H9 (cell line): ENCODE results near the gene RCHY1. TPM values are rescaled to one million over a fixed set of nuclear protein-coding genes. Genes with fewer than 3 reads are reported as not detected.
"Not testable (repeated sequence)": the region's sequence is repeated elsewhere in the genome, so short reads cannot be mapped to it uniquely, and the experiment has no call there.

Source experiments
- DNase-seq: peaks from one replicate; pipeline ENCODE4 v3.0.0-alpha.2; 2017
- H2AFZ ChIP-seq: one replicate; pipeline ENCODE4 v1.6.1; 2013; ENCODE audit warnings: mild to moderate bottlenecking, low read length, control low read depth, moderate library complexity
- H2AK5ac ChIP-seq: 2 replicates; pipeline ENCODE4 v1.6.1; 2013; ENCODE audit warnings: low read length, control low read depth, mixed read lengths; ENCODE audit not compliant: insufficient read length
- H2BK120ac ChIP-seq: one replicate; pipeline ENCODE4 v1.6.1; 2013; ENCODE audit warnings: low read depth, mild to moderate bottlenecking, low read length, control low read depth, inconsistent platforms; ENCODE audit not compliant: poor library complexity, severe bottlenecking
- H2BK12ac ChIP-seq: 2 replicates; pipeline ENCODE4 v1.6.1; 2013; ENCODE audit warnings: low read length, control low read depth, mixed read lengths, low read depth; ENCODE audit not compliant: insufficient read length
- H2BK15ac ChIP-seq: 2 replicates; pipeline ENCODE4 v1.6.1; 2013; ENCODE audit warnings: low read depth, low read length, control low read depth
- H2BK20ac ChIP-seq: one replicate; pipeline ENCODE4 v1.6.1; 2013; ENCODE audit warnings: low read depth, mild to moderate bottlenecking, low read length, control low read depth, inconsistent platforms; ENCODE audit not compliant: poor library complexity, severe bottlenecking
- H2BK5ac ChIP-seq: 2 replicates; pipeline ENCODE4 v1.6.1; 2013; ENCODE audit warnings: low read length, control low read depth, mixed read lengths; ENCODE audit not compliant: insufficient read length
- H3K14ac ChIP-seq: 2 replicates; pipeline ENCODE4 v1.6.1; 2013; ENCODE audit warnings: low read length, control low read depth; ENCODE audit not compliant: insufficient read depth
- H3K18ac ChIP-seq: 2 replicates; pipeline ENCODE4 v1.6.1; 2013; ENCODE audit warnings: low read depth, mild to moderate bottlenecking, mixed read lengths, low read length, control low read depth; ENCODE audit not compliant: insufficient read length
- H3K23ac ChIP-seq: 2 replicates; pipeline ENCODE4 v1.6.1; 2013; ENCODE audit warnings: low read length, control low read depth, mixed read lengths, low read depth; ENCODE audit not compliant: insufficient read length
- H3K23me2 ChIP-seq: 2 replicates; pipeline ENCODE4 v1.6.1; 2013; ENCODE audit warnings: low read depth, mild to moderate bottlenecking, mixed read lengths, low read length, control low read depth; ENCODE audit not compliant: insufficient read length, poor library complexity, severe bottlenecking
- H3K27ac ChIP-seq: 2 replicates; pipeline ENCODE4 v1.5.1; 2013; ENCODE audit warnings: low read length, control low read depth, mixed read lengths, low read depth; ENCODE audit not compliant: insufficient read length
- H3K27me3 ChIP-seq: 2 replicates; pipeline ENCODE4 v1.6.1; 2013; ENCODE audit warnings: low read length, control low read depth, inconsistent platforms; ENCODE audit not compliant: insufficient read depth
- H3K4ac ChIP-seq: 2 replicates; pipeline ENCODE4 v1.6.1; 2013; ENCODE audit warnings: low read depth, mild to moderate bottlenecking, control low read depth, inconsistent platforms, low read length, moderate library complexity
- H3K4me1 ChIP-seq: 2 replicates; pipeline ENCODE4 v1.6.1; 2013; ENCODE audit warnings: low read length, control low read depth, inconsistent platforms; ENCODE audit not compliant: insufficient read depth
- H3K4me2 ChIP-seq: 2 replicates; pipeline ENCODE4 v1.6.1; 2013; ENCODE audit warnings: low read length, control low read depth, mixed read lengths; ENCODE audit not compliant: insufficient read length, insufficient read depth
- H3K56ac ChIP-seq: 2 replicates; pipeline ENCODE4 v1.6.1; 2013; ENCODE audit warnings: low read depth, mild to moderate bottlenecking, mixed read lengths, low read length, control low read depth; ENCODE audit not compliant: insufficient read length
- H3K79me1 ChIP-seq: 2 replicates; pipeline ENCODE4 v1.6.1; 2013; ENCODE audit warnings: low read depth, mild to moderate bottlenecking, moderate library complexity, low read length, control low read depth, inconsistent platforms; ENCODE audit not compliant: insufficient read depth, poor library complexity, severe bottlenecking
- H3K79me2 ChIP-seq: 2 replicates; pipeline ENCODE4 v1.6.1; 2013; ENCODE audit warnings: low read length, control low read depth, inconsistent platforms; ENCODE audit not compliant: insufficient read depth
- H3K9ac ChIP-seq: 2 replicates; pipeline ENCODE4 v1.6.1; 2013; ENCODE audit warnings: low read length, control low read depth, mixed read lengths; ENCODE audit not compliant: insufficient read length; ENCODE audit errors: extremely low read depth
- H3K9me3 ChIP-seq: one replicate; pipeline ENCODE4 v1.6.1; 2013; ENCODE audit warnings: low read depth, low read length, inconsistent platforms; ENCODE audit not compliant: control insufficient read depth
- H3T11ph ChIP-seq: one replicate; pipeline ENCODE4 v1.6.1; 2013; ENCODE audit warnings: mild to moderate bottlenecking, low read length, control low read depth, inconsistent platforms
- H4K20me1 ChIP-seq: one replicate; pipeline ENCODE4 v1.6.1; 2013; ENCODE audit not compliant: control insufficient read depth, insufficient read length, insufficient read depth
- H4K5ac ChIP-seq: 2 replicates; pipeline ENCODE4 v1.6.1; 2013; ENCODE audit warnings: low read depth, mild to moderate bottlenecking, mixed read lengths, low read length, control low read depth; ENCODE audit not compliant: insufficient read length
- H4K8ac ChIP-seq: replicated peaks from 2 replicates; pipeline ENCODE4 v1.6.1; 2013; ENCODE audit warnings: low read length, control low read depth, mixed read lengths, low read depth; ENCODE audit not compliant: insufficient read length
- H4K91ac ChIP-seq: 2 replicates; pipeline ENCODE4 v1.6.1; 2013; ENCODE audit warnings: low read depth, mild to moderate bottlenecking, moderate library complexity, mixed read lengths, low read length, control low read depth; ENCODE audit not compliant: insufficient read length
- H3K27ac Mint-ChIP-seq, 3 experiments: 2 replicates in 2 of 3; 3 replicates in 1 of 3; pipeline ENCODE4 v1.8.0; 2020 to 2021; ENCODE audit warnings: mixed read lengths in 3 of 3, mild to moderate bottlenecking in 1 of 3, moderate library complexity in 1 of 3
- H3K27me3 Mint-ChIP-seq: 2 replicates; pipeline ENCODE4 v1.8.0; 2021; ENCODE audit warnings: low read depth, mild to moderate bottlenecking, moderate library complexity, mixed read lengths
- H3K36me3 Mint-ChIP-seq, 3 experiments: 2 replicates in 2 of 3; 3 replicates in 1 of 3; pipeline ENCODE4 v1.8.0; 2020 to 2021; ENCODE audit warnings: low read depth in 3 of 3, mixed read lengths in 3 of 3; ENCODE audit not compliant: insufficient read depth in 1 of 3
- H3K4me1 Mint-ChIP-seq, 2 experiments: 2 replicates each; pipeline ENCODE4 v1.8.0; 2020; ENCODE audit warnings: mixed read lengths in 2 of 2
- H3K4me3 Mint-ChIP-seq, 2 experiments: 2 replicates in 1 of 2; 3 replicates in 1 of 2; pipeline ENCODE4 v1.8.0; 2020 to 2021; ENCODE audit warnings: mild to moderate bottlenecking in 2 of 2, mixed read lengths in 2 of 2, moderate library complexity in 1 of 2
- H3K9me3 Mint-ChIP-seq, 2 experiments: 2 replicates in 1 of 2; 3 replicates in 1 of 2; pipeline ENCODE4 v1.8.0; 2020; ENCODE audit warnings: mild to moderate bottlenecking in 2 of 2, mixed read lengths in 2 of 2, moderate library complexity in 1 of 2
- WGBS: extraction: QIAGEN DNeasy Blood & Tissue Kit; methylation state at CpG from one replicate; pipeline ENCODE4 v1.1.7; 2013; ENCODE audit warnings: missing lambda C conversion rate, low lambda C conversion rate, mixed read lengths; ENCODE audit not compliant: insufficient read length; ENCODE audit errors: extremely low coverage; 5-methylcytosine and 5-hydroxymethylcytosine counted together
- total RNA-seq: library from RNA; stranded (reverse); gene quantifications from 2 replicates; pipeline ENCODE4 v1.2.1, GENCODE V29; 2021

The RCHY1 gene
- total RNA-seq, 1 experiment from 2014 or later, result 47.9 TPM

- not testable (repeated sequence) for H4K20me1 ChIP-seq, H3K27me3 ChIP-seq, H4K8ac ChIP-seq, H3K18ac ChIP-seq, H3K14ac ChIP-seq, H2BK120ac ChIP-seq, H3K4ac ChIP-seq, H3K4me3 Mint-ChIP-seq, H3K27me3 Mint-ChIP-seq, H3K27ac ChIP-seq, H4K91ac ChIP-seq, H3T11ph ChIP-seq, H3K79me2 ChIP-seq, H3K4me1 Mint-ChIP-seq, H3K23me2 ChIP-seq, H3K4me2 ChIP-seq, H3K9me3 ChIP-seq, H4K5ac ChIP-seq, H2BK5ac ChIP-seq, H2BK15ac ChIP-seq, H2BK12ac ChIP-seq, H3K56ac ChIP-seq, H2BK20ac ChIP-seq, H3K4me1 ChIP-seq, H3K9ac ChIP-seq, H2AFZ ChIP-seq, H3K27ac Mint-ChIP-seq, H2AK5ac ChIP-seq, H3K23ac ChIP-seq, H3K79me1 ChIP-seq, DNase-seq
- no CpG with 5 or more reads among the region's 7 CpGs for WGBS
- Mint-ChIP-seq H3K9me3 (peaks cover 22 to 28% of the 10 kb centered on the region in 2 experiments), H3K36me3 (peaks cover 41 to 65% (median 62%) of the 10 kb centered on the region in 3 experiments)
Measured at GRCh38 chr4:75531536-75532143, 17.4 kb upstream of the RCHY1 start.
